ENCODE results near the gene NIPA2. TPM values are rescaled to one million over a fixed set of nuclear protein-coding genes. Genes with fewer than 3 reads are reported as not detected.
"Not testable (repeated sequence)": the region's sequence is repeated elsewhere in the genome, so short reads cannot be mapped to it uniquely, and the experiment has no call there.

Gene NIPA2
- total RNA-seq, 2 donors from 2014 or later: 28.1 to 34.3 TPM

GRCh38 chr15:22799902-22800301 lies 38.6 kb upstream of the NIPA2 start:
- H3K36me3 ChIP-seq: no peaks in the 10 kb centered on the region
- no peaks in the 10 kb centered on the region for H3K9me3 ChIP-seq
- H3K27me3 ChIP-seq: no peaks in the 10 kb centered on the region
- no peak overlapping the region for H3K4me3 ChIP-seq
- DNase-seq (ENCODE audit: low spot score): no peak
- H3K4me1 ChIP-seq: no peaks in the 10 kb centered on the region
- no peak overlapping the region for H3K27ac ChIP-seq
- TF ChIP-seq CTCF (IDR thresholded peaks at IDR 0.05): no peak

- DNase-seq (ENCODE audit: low spot score); H3K4me1 ChIP-seq; H3K27me3 ChIP-seq; H3K27ac ChIP-seq; H3K9me3 ChIP-seq; H3K4me3 ChIP-seq; H3K36me3 ChIP-seq: not testable (repeated sequence)
Observed at GRCh38 chr15:22803006-22803405, 35.5 kb upstream of the NIPA2 start.

DNA sequence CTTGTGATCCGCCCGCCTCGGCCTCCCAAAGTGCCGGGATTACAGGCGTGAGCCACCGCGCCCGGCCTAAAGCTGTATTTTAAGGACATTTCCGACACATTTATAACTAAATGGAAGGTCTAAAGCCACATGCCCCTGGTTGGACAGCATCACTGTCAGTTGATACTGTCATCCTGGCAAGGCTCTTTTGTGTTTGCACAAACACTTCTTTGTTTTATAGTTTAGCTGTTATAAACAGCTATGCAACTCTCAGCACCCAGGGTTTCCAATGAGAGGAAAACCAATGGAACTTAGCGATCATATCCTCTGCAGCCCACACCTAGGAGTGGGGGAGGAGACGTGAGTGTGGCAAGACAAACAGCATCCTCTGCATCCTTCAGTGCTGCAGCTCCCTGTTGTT lies 32.3 kb upstream of the NIPA2 start:
- H3K4me3 ChIP-seq: no peak overlapping the region
- no peak for DNase-seq (ENCODE audit: low spot score)
- no peak for TF ChIP-seq CTCF (IDR thresholded peaks at IDR 0.05)

DNA sequence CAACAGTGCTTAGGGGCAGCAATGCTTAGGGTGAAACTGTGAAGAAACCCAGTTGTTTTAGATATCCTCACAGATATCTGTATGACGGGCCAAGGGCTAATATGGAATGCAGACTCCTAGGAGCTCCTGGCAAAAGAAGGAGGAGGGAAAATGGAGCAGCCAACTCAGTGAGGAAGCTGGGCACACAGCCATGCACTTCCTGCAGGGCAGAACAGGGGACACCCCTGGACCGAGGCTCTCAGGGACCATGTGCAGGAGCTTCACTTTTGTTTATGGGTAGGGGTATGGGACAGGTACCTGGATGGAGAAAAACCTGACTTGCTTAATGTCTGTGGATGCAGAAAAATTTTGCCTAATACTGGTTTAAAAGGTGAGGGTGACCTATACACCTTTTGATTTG lies 31.8 kb upstream of the NIPA2 start:
- no peak for DNase-seq (ENCODE audit: low spot score)
- no peaks in the 10 kb centered on the region for H3K4me1 ChIP-seq
- no peaks in the 10 kb centered on the region for H3K9me3 ChIP-seq
- no peaks in the 10 kb centered on the region for H3K36me3 ChIP-seq
- no peak overlapping the region for H3K27ac ChIP-seq
- no peak for TF ChIP-seq CTCF (IDR thresholded peaks at IDR 0.05)
- no peaks in the 10 kb centered on the region for H3K27me3 ChIP-seq
- H3K4me3 ChIP-seq: no peak overlapping the region

More for the DNA sequence above, 32.3 kb upstream of the NIPA2 start:
- Histone ChIP-seq H3K36me3 (no peaks in the 10 kb centered on the region), H3K27me3 (no peaks in the 10 kb centered on the region), H3K9me3 (no peaks in the 10 kb centered on the region), H3K27ac (no peak overlapping the region), H3K4me1 (no peaks in the 10 kb centered on the region)

DNA sequence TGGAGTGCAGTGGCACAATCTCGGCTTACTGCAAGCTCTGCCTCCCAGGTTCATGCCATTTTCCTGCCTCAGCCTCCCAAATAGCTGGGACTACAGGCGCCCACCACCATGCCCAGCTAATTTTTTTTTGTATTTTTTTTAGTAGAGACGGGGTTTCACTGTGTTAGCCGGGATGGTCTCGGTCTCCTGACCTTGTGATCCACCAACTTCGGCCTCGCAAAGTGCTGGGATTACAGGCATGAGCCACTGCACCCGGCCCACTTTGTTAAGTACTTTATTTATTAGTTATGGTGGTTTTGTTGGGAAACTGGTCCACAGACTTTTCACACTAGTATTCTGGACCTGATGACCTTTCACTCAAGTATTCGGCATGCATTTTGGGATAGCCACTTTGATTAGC lies 30.6 kb upstream of the NIPA2 start:
- H3K4me3 ChIP-seq; H3K36me3 ChIP-seq; H3K27me3 ChIP-seq; H3K9me3 ChIP-seq; H3K27ac ChIP-seq; H3K4me1 ChIP-seq; DNase-seq (ENCODE audit: low spot score): not testable (repeated sequence)

- Histone ChIP-seq H3K27me3 (no peaks in the 10 kb centered on the region), H3K4me3 (no peak overlapping the region), H3K9me3 (no peaks in the 10 kb centered on the region), H3K27ac (no peak overlapping the region), H3K36me3 (no peaks in the 10 kb centered on the region), H3K4me1 (no peaks in the 10 kb centered on the region)
- no peak for DNase-seq (ENCODE audit: low spot score)
- TF ChIP-seq CTCF (IDR thresholded peaks at IDR 0.05): no peak
Observed at GRCh38 chr15:22808240-22808639, 30.2 kb upstream of the NIPA2 start.

GRCh38 chr15:22808761-22809280 lies 29.6 kb upstream of the NIPA2 start:
- no peak for TF ChIP-seq CTCF (IDR thresholded peaks at IDR 0.05)
- no peaks in the 10 kb centered on the region for H3K9me3 ChIP-seq
- DNase-seq (ENCODE audit: low spot score): no peak
- no peak overlapping the region for H3K4me3 ChIP-seq
- H3K27me3 ChIP-seq: no peaks in the 10 kb centered on the region
- H3K4me1 ChIP-seq: no peaks in the 10 kb centered on the region
- no peak overlapping the region for H3K27ac ChIP-seq
- H3K36me3 ChIP-seq: no peaks in the 10 kb centered on the region
